IPS DF 4.7 (cell line): ENCODE measurements around the gene DHRS3.
"Not testable (repeated sequence)": the region's sequence is repeated elsewhere in the genome, so short reads cannot be mapped to it uniquely, and the experiment has no call there.

ENCODE experiments used
- DNase-seq: peaks from one replicate; pipeline ENCODE4 v3.0.0-alpha.2; 2013; ENCODE audit warnings: low spot score; ENCODE audit errors: extremely low read depth

Gene DHRS3

GRCh38 chr1:12578860-12579422 lies 39.1 kb downstream of the DHRS3 start:
- DNase-seq: no peak

DNA sequence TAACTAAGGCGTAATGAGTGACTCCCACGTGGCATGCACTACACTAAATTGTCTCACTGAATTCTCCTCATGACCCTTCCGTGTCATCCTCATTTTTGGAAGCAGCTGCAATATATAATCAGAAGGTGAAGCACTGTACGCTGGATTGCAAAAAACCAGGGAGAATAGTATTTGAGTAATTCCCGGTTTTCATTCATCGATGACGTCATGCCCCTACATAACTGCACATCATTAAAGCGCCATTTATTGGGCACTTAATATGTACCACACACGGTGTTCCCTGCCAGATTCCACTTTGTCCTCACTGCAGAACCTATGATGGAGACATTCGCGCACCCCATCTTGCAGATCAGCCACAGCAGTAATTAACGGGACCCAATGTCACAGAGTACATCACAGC lies 41.0 kb downstream of the DHRS3 start:
- no peak for DNase-seq

GRCh38 chr1:12574757-12575139 lies 43.3 kb downstream of the DHRS3 start:
- no peak for DNase-seq

DNA sequence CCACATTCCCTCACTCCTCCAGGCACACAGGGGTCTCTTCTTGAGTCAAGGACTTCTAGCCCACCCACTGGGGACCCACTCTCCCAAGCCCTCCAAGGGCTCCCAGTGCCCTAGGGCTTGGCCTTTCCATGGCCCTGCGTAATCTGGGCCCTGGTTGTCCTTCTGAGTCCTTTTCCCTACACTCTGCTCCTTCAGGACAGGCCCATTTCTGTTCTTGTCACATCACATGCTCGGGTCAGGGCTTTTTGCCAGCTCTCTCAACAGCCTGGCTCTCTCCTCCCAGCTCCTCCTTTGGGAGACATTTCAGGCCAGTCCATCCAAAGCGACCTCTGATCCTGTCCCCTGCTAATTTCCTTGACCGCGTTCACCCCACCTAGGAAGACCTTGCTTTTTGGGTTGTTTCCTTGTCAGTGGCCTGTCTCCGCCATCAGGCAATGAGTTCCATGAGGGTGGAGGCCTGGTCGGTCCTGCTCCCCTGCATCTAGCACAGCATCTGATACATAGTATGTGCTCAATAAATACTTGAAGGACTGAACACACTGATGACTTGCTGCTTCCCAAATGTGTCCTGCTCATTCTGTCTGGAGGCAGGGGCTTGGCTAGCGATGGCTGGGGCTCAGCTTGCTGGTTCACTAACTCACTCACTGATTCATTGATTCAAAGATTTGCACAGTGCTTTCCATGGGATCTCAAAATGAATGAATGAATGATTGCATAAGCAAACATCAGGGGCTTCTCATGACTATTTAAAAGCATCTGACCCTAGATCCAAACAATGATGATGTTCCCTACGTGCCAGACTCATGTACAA lies 44.8 kb downstream of the DHRS3 start:
- DNase-seq: no peak

GRCh38 chr1:12572522-12572921 lies 45.5 kb downstream of the DHRS3 start:
- no peak for DNase-seq

- DNase-seq: no peak
Observed at GRCh38 chr1:12570291-12570690, 47.7 kb downstream of the DHRS3 start.

- DNase-seq: no peak
Observed at GRCh38 chr1:12568009-12568767, 49.8 kb downstream of the DHRS3 start.

- DNase-seq: no peak
Observed at GRCh38 chr1:12567288-12567819, 50.7 kb downstream of the DHRS3 start.

GRCh38 chr1:12566484-12567287 lies 51.3 kb downstream of the DHRS3 start:
- no peak for DNase-seq

- no peak for DNase-seq
Observed at GRCh38 chr1:12565966-12566352, 52.1 kb downstream of the DHRS3 start.

DNA sequence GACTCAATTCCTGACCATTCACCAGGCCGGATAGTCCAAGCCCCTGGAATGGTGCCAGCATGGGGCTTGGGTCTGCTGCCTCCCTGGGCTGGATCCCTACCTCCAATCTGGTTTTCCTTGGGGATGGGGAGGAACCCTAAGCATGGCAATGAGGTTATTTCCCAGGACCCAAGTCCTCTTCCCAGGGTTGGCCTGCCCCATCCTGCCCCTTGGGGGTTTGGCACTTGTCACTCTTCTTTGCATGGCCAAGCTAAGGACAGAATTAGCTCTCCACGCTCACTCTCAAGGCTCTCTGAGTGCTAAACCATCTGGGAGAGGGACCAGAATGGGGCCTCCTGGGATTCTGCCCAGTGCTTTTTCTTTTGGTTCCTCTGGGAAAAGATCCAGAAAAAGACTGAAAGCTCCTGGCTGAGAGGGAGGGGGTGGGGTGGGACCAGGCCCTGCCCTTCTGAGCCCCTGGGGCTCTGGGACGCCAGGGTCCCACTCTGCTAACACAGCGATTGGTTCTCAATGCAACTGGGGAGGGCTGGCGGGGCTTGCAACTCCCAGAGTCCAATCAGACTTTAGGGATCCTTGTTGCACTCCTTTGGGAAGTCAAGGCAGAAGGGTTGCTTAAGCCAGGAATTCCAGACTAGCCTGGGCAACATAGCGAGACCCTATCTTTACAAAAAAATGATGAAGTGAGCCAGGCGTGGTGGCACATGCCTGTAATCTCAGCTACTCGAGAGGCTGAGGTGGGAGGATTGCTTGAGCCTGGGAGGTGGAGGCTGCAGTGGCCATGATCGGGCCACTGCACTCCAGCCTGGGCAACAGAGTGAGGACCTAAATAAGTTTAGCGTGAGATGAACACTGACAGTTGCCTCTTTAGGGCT lies 52.7 kb downstream of the DHRS3 start:
- no peak for DNase-seq

- not testable (repeated sequence) for DNase-seq
Observed at GRCh38 chr1:12564251-12564650, 53.8 kb downstream of the DHRS3 start.

- no peak for DNase-seq
Observed at GRCh38 chr1:12562955-12563576, 54.9 kb downstream of the DHRS3 start.

DNA sequence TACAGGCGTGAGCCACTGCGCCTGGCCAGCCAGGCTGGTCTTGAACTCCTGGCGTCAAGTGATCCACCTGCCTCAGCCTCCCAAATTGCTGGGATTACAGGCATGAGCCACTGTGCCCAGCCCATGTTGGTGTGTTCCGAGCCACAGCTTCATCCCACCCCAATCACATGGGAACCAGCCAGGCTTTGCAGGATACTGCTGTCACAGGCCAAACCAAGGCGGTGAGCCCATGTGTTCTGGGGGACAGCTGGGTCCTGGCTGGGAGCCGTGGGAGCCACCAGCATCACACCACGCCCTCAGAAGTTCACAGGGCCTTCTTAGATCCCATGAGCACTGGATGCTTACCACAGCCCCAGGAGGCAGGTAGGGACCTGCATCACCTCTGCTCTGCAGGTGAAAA lies 56.9 kb downstream of the DHRS3 start:
- no peak for DNase-seq

- DNase-seq: no peak
Observed at GRCh38 chr1:12556957-12557935, 60.8 kb downstream of the DHRS3 start.

DNA sequence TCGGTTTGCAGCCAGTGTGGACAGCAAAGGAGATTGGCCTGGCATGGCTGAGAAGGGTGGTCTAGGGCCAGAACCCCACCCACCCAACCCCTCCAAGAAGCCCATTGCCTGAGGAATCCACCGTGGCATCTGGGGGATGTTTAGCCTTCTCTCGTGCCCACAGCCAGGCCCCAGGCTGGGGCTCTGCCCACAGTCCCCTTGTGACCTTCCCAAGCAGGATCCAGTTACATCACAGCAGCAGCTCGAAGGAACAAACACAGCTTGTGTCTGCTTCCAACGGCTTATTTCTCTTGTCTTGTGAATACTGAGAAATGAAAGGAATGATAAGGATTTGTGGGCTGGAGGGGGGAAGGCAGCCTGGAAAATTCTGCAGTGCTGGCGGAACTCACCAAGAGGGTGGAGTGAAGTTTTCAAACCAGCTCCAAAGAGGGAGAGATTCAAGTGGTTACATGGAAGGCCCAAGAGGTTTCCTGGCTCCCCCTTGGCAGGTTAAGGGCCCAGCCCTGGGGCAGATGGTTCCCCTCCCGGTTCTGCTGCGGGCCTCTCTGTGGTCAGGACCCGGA lies 61.6 kb downstream of the DHRS3 start:
- no peak for DNase-seq

- no peak for DNase-seq
Observed at GRCh38 chr1:12555411-12556367, 62.3 kb downstream of the DHRS3 start.
